22Rv1 (cell line): ENCODE measurements around the gene PAPOLA.

Source experiments
- ZFX ChIP-seq: fragments of 450-650 bp; IDR thresholded peaks from 2 replicates; pipeline ENCODE4 v1.6.1; 2017; ENCODE audit warnings: antibody characterized with exemption, borderline replicate concordance
- TF ChIP-seq, protein P1 (sequence below): fragments of 450-650 bp; IDR thresholded peaks from 2 replicates; pipeline ENCODE4 v1.5.1; 2017; ENCODE audit warnings: mild to moderate bottlenecking

DNA sequence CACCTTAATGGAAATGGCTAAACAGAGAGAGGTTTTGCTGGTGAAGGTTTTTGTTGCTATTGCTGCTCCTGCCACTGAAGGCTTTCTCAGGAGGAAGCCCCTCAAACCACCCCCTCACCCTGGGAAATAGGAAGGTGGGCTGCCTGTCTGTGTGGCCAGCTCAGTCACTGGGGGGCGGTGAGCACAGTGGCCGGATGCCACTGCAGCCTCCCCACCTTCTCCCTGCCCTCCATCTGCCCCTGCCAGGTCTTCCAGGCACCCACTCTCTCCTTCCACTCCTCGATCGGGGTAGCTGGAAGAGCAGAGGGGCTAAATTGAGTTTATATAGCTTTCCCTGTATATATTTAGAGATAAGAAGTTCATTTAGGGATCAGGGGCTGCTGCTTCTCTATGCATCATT, 80.8 kb downstream of the PAPOLA start:
- TF ChIP-seq, protein P1, sequence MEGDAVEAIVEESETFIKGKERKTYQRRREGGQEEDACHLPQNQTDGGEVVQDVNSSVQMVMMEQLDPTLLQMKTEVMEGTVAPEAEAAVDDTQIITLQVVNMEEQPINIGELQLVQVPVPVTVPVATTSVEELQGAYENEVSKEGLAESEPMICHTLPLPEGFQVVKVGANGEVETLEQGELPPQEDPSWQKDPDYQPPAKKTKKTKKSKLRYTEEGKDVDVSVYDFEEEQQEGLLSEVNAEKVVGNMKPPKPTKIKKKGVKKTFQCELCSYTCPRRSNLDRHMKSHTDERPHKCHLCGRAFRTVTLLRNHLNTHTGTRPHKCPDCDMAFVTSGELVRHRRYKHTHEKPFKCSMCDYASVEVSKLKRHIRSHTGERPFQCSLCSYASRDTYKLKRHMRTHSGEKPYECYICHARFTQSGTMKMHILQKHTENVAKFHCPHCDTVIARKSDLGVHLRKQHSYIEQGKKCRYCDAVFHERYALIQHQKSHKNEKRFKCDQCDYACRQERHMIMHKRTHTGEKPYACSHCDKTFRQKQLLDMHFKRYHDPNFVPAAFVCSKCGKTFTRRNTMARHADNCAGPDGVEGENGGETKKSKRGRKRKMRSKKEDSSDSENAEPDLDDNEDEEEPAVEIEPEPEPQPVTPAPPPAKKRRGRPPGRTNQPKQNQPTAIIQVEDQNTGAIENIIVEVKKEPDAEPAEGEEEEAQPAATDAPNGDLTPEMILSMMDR = no peak
- no peak for TF ChIP-seq ZFX
